Thoracic aorta (tissue), 2 donors: ENCODE data around the gene RNH1. TPM values are rescaled to one million over a fixed set of nuclear protein-coding genes. Genes with fewer than 3 reads are reported as not detected.

Experiments
- ATAC-seq: fragments of 150-250 bp; one replicate; pipeline ENCODE4 v1.8.0; 2017; ENCODE audit warnings: low read depth; ENCODE audit not compliant: insufficient number of reproducible peaks, low FRiP score
- DNase-seq: peaks from one replicate; pipeline ENCODE4 v3.0.0-alpha.2; 2020; ENCODE audit warnings: low spot score
- H3K27ac ChIP-seq, 2 donors: fragments of 200-600 bp; sonication (generic); 1 replicate in 1 of 2; 2 replicates in 1 of 2; pipeline ENCODE4 v1.5.1; 2016; ENCODE audit warnings: mild to moderate bottlenecking in 2 of 2, moderate library complexity in 2 of 2
- H3K27me3 ChIP-seq: fragments of 200-600 bp; sonication (generic); replicated peaks from 2 replicates; pipeline ENCODE4 v1.6.0; 2016; ENCODE audit warnings: mild to moderate bottlenecking; ENCODE audit not compliant: insufficient read depth
- H3K36me3 ChIP-seq: fragments of 200-600 bp; sonication (generic); one replicate; pipeline ENCODE4 v1.5.1; 2016
- H3K4me1 ChIP-seq, 2 donors: fragments of 200-600 bp; sonication (generic); 1 replicate in 1 of 2; 2 replicates in 1 of 2; pipeline versions ENCODE4 v1.5.1 to v1.6.0; 2016; ENCODE audit warnings: low read depth in 2 of 2, mild to moderate bottlenecking in 1 of 2; ENCODE audit not compliant: control insufficient read depth in 1 of 2
- H3K4me3 ChIP-seq: fragments of 200-600 bp; sonication (generic); 2 replicates; pipeline ENCODE4 v1.5.1; 2016; ENCODE audit warnings: mild to moderate bottlenecking
- H3K9me3 ChIP-seq: fragments of 200-600 bp; sonication (generic); 2 replicates; pipeline ENCODE4 v1.5.1; 2016
- total RNA-seq, 2 donors: library from RNA; depleted of rRNA; stranded (reverse); fragments of >200 nt; gene quantifications; one replicate each; pipeline versions ENCODE4 v1.1.0 to v1.2.3, GENCODE V29; 2016
- TF ChIP-seq, protein P1 (sequence below): fragments of 200-600 bp; sonication (generic); IDR thresholded peaks from one replicate; pipeline ENCODE4 v1.5.1; 2019; ENCODE audit warnings: antibody characterized with exemption

RNH1 gene
- total RNA-seq, 2 donors from 2014 or later: 224 to 355 TPM

DNA sequence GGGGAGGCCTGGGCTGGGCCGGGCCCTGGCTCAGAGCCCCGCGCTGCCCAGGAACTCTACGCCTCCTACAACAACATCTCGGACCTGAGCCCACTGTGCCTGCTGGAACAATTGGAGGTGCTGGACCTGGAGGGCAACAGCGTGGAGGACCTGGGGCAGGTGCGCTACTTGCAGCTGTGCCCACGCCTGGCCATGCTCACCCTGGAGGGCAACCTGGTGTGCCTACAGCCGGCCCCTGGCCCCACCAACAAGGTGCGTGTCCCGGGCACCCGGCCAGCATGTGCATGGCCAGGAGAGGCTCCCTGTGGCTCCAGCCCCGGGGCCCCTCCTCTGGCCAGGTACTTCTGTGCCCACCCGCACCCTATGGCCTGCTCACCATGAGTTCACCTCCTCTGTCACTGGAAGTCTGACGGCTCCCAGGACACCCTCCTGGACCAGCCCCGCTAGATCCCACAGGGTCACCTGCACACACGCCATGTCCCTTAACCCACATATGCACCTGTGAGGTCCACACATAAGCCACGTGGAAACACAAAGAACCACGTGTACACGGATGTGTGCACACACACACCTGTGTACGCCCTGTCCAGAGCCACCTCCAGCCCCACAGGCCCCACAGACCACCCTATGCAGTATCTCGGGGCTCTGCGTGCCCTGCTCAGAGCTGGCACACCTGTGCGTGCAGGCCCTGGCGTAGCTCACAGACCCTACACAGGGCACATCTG is 43.1 kb upstream of the RNH1 start:
- DNase-seq (no peak), ATAC-seq (no peak)
- TF ChIP-seq, protein P1, sequence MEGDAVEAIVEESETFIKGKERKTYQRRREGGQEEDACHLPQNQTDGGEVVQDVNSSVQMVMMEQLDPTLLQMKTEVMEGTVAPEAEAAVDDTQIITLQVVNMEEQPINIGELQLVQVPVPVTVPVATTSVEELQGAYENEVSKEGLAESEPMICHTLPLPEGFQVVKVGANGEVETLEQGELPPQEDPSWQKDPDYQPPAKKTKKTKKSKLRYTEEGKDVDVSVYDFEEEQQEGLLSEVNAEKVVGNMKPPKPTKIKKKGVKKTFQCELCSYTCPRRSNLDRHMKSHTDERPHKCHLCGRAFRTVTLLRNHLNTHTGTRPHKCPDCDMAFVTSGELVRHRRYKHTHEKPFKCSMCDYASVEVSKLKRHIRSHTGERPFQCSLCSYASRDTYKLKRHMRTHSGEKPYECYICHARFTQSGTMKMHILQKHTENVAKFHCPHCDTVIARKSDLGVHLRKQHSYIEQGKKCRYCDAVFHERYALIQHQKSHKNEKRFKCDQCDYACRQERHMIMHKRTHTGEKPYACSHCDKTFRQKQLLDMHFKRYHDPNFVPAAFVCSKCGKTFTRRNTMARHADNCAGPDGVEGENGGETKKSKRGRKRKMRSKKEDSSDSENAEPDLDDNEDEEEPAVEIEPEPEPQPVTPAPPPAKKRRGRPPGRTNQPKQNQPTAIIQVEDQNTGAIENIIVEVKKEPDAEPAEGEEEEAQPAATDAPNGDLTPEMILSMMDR: no peak
- Histone ChIP-seq H3K4me3 (no peak overlapping the region), H3K27ac (no peak overlapping the region), H3K36me3 (no peaks in the 10 kb centered on the region), H3K27me3 (peaks cover 4% of the 10 kb centered on the region), H3K4me1 (peaks cover 5 to 6% of the 10 kb centered on the region in 2 donors), H3K9me3 (no peaks in the 10 kb centered on the region)

DNA sequence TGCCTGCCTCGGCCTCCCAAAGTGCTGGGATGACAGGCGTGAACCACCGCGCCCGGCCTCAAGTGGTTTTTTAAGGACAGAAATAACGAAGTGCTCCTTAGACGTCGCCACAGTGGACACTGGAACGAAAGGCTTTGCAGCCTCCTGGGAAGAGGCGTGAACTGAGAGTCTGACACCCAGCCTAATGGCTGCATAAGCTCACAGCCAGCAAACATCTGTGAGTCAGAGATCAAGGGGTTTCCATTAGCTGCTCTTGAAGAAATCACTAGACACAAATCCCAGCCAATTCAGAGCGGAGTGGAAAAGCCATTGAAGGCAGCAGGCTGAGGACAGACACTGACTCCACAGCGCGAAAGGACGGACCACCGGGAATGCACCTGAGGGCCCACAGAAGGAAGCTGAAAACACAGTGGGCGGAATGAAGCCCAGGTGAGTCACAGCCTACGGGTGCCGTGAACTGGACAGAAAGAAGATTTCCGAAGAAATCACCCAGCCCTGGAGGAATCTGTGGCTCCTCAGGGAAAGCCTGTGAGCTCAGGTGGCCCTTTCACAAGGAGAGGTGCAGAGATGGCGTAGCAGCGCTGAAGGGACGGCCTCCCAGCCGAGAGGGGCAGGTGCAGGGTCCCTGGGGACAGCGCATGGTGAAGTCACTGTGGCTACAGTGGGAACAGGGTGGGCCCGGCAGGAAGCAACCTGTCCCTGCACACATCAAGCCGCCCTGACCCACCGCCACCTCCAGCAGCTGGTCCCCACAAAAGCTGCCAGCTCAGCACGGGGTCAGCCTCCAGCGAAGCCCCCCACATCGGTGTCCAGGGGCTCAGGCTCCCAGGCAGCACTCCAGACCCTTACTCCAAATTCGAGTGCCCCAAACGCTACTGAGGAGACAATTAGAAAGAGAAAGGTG is 41.9 kb upstream of the RNH1 start:
- ATAC-seq (no peak), DNase-seq (no peak)
- Histone ChIP-seq H3K4me1 (no peaks in the 10 kb centered on the region), H3K9me3 (no peaks in the 10 kb centered on the region), H3K36me3 (no peaks in the 10 kb centered on the region), H3K27ac (no peak overlapping the region), H3K4me3 (no peak overlapping the region), H3K27me3 (peaks cover 2% of the 10 kb centered on the region)
- TF ChIP-seq, protein P1: no peak

DNA sequence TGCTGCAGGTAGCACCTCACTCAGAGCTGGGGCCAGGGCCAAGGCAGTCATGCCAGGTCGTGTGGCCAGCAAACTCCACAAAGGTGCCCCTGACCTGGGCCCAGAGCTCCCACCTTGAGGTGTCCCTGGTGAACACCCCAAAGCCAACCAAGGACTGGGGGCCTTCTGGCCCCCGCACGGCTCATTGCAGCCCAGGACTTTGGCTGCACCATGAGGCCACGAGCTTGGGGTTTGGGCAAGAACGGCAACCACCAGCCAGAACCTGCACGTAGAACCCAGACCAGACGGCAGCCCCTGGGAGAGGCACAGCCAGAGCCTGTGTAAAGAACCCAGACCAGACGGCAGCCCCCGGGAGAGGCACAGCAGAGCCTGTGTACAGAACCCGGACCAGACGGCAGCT is 38.1 kb upstream of the RNH1 start:
- ATAC-seq (no peak), DNase-seq (no peak)
- Histone ChIP-seq H3K27me3 (no peaks in the 10 kb centered on the region), H3K4me3 (no peak overlapping the region), H3K9me3 (no peaks in the 10 kb centered on the region), H3K36me3 (no peaks in the 10 kb centered on the region), H3K27ac (no peak overlapping the region), H3K4me1 (no peaks in the 10 kb centered on the region)
- TF ChIP-seq, protein P1: no peak

DNA sequence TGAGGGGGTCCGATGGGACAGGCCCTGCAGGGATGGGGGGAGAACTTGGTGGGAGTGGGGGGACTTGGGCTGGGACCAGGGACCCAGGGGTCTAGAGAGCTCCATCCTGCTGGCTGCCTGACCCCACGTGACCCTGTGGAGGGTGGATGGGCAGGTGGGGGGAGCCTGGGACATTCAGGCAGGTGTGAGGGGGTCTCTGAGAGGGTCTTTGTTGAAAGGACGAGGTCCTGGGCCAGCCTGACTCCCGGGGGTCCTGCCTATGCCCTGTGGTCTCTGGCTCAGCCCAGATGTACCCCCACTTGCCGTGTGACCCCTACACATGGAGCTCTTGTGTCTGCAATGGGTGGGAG is 37.8 kb upstream of the RNH1 start:
- Histone ChIP-seq H3K36me3 (no peaks in the 10 kb centered on the region), H3K9me3 (no peaks in the 10 kb centered on the region), H3K27ac (no peak overlapping the region), H3K4me1 (no peaks in the 10 kb centered on the region), H3K27me3 (no peaks in the 10 kb centered on the region), H3K4me3 (no peak overlapping the region)
- TF ChIP-seq, protein P1: no peak
- no peak for DNase-seq
- ATAC-seq: no peak

DNA sequence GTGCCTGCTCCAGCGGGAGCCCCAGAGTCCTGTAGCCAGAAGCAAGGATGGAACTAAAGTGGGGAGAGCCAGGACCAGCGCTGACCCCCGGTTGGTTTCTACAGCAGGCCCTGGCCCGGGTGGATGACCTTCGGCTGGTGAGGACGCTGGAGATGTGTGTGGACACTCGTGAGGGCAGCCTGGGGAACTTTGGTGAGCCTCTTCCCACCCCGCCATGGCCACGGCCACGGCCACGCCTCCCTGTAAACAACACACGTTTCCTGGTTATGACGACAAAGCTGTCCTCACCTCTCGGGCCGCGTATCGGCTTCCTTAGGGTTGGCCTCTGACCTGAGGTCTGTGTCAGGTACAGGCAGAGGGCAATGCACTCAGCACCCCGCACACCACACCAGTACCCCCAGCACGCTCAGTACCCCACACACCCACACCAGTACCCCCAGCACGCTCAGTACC is 34.4 kb upstream of the RNH1 start:
- H3K27me3 ChIP-seq: no peaks in the 10 kb centered on the region
- ATAC-seq (no peak), DNase-seq (no peak)
- no peak overlapping the region for H3K4me3 ChIP-seq
- H3K27ac ChIP-seq: no peak overlapping the region
- H3K9me3 ChIP-seq: no peaks in the 10 kb centered on the region
- H3K4me1 ChIP-seq: peaks cover 3 to 15% of the 10 kb centered on the region in 2 donors
- TF ChIP-seq, protein P1: no peak
- H3K36me3 ChIP-seq: no peaks in the 10 kb centered on the region
